Breast epithelium (tissue), 4 donors: ENCODE measurements around the gene VIPR1. TPM values are rescaled to one million over a fixed set of nuclear protein-coding genes. Genes with fewer than 3 reads are reported as not detected.

Experiments used
- DNase-seq, 2 donors: peaks; one replicate each; pipeline ENCODE4 v3.0.0-alpha.2; 2019; ENCODE audit warnings: low spot score in 2 of 2
- H3K27ac ChIP-seq, 2 donors: fragments of 200-600 bp; sonication (generic) in 1 of 2; one replicate each; pipeline ENCODE4 v1.5.1; 2016 to 2019; ENCODE audit warnings: mild to moderate bottlenecking in 1 of 2
- H3K27me3 ChIP-seq, 2 donors: fragments of 200-600 bp; sonication (generic) in 1 of 2; one replicate each; pipeline versions ENCODE4 v1.5.1 to v1.6.0; 2017 to 2019; ENCODE audit warnings: control low read depth in 1 of 2, mild to moderate bottlenecking in 1 of 2
- H3K36me3 ChIP-seq: fragments of 200-600 bp; one replicate; pipeline ENCODE4 v1.5.1; 2019
- H3K4me1 ChIP-seq, 2 donors: fragments of 200-600 bp; sonication (generic); one replicate each; pipeline ENCODE4 v1.5.1; 2016 to 2019; ENCODE audit warnings: control low read depth in 1 of 2
- H3K4me3 ChIP-seq, 3 donors: fragments of 200-600 bp; sonication (generic); 1 replicate in 2 of 3; 2 replicates in 1 of 3; pipeline ENCODE4 v1.5.1; 2016 to 2019; ENCODE audit warnings: mild to moderate bottlenecking in 3 of 3, moderate library complexity in 2 of 3
- H3K9me3 ChIP-seq, 2 donors: fragments of 200-600 bp; sonication (generic) in 1 of 2; one replicate each; pipeline ENCODE4 v1.5.1; 2016 to 2019; ENCODE audit warnings: control low read depth in 1 of 2
- CTCF ChIP-seq, 3 donors: fragments of 450-650 bp; IDR thresholded peaks; one replicate each; pipeline ENCODE4 v1.5.1; 2016 to 2017; ENCODE audit warnings: antibody characterized with exemption in 3 of 3, mild to moderate bottlenecking in 3 of 3, moderate library complexity in 3 of 3
- POLR2A ChIP-seq: fragments of 450-650 bp; IDR thresholded peaks from one replicate; pipeline ENCODE4 v1.6.1; 2016; ENCODE audit warnings: antibody characterized with exemption, mild to moderate bottlenecking, moderate library complexity
- POLR2AphosphoS5 ChIP-seq, 3 donors: sonication (generic); formaldehyde crosslinking; IDR thresholded peaks; one replicate each; pipeline ENCODE4 v1.6.1; 2017; ENCODE audit warnings: antibody characterized with exemption in 3 of 3
- intact Hi-C: fragments of 100-400 bp; cut with DNase I; formaldehyde crosslinking; loops from one replicate; pipeline ENCODE4 v1.15.1; 2023; ENCODE audit warnings: low total_unique reads
- total RNA-seq, 3 donors: library from RNA; depleted of rRNA; stranded (reverse); fragments of >200 nt; gene quantifications; one replicate each; pipeline ENCODE4 v1.1.0, GENCODE V29; 2016

Gene VIPR1
- total RNA-seq, 3 donors from 2014 or later, result 16.3 to 40.2 (median 25.2) TPM

GRCh38 chr3:42546691-42547213 lies 44.3 kb downstream of the VIPR1 start:
- Histone ChIP-seq H3K27ac (no peak overlapping the region), H3K27me3 (no peaks in the 10 kb centered on the region), H3K4me1 (no peaks in the 10 kb centered on the region), H3K36me3 (no peaks in the 10 kb centered on the region), H3K4me3 (no peak overlapping the region), H3K9me3 (no peaks in the 10 kb centered on the region)
- intact Hi-C loops, result loop anchor here (5.0 kb wide), 2 partner anchors 1349 to 1424 kb away; partner anchors contain the start of gene CTNNB1
- TF ChIP-seq CTCF (IDR thresholded peaks at IDR 0.05) (no peak), POLR2A (no peak), POLR2AphosphoS5 (IDR thresholded peaks at IDR 0.05) (no peak)
- no peak for DNase-seq

- intact Hi-C loops, result loop anchor here (5.0 kb wide), 2 partner anchors 1350 to 1425 kb away; partner anchors contain the start of gene CTNNB1
- DNase-seq, result peak; percentile 43 to 84
- H3K27ac ChIP-seq, result no peak overlapping the region
- no peaks in the 10 kb centered on the region for H3K36me3 ChIP-seq
- no peaks in the 10 kb centered on the region for H3K9me3 ChIP-seq
- no peaks in the 10 kb centered on the region for H3K27me3 ChIP-seq
- H3K4me3 ChIP-seq, result no peak overlapping the region
- no peaks in the 10 kb centered on the region for H3K4me1 ChIP-seq
- TF ChIP-seq CTCF (IDR thresholded peaks at IDR 0.05) (peak; percentile 77 to 86 (median 83)), POLR2A (no peak), POLR2AphosphoS5 (IDR thresholded peaks at IDR 0.05) (peak in 1 of 3 donors; percentile 31)
Measured at GRCh38 chr3:42547401-42547945, 45.0 kb downstream of the VIPR1 start.

- intact Hi-C loops, result loop anchor here (5.0 kb wide), 2 partner anchors 1352 to 1427 kb away; partner anchors contain the start of gene CTNNB1
- H3K9me3 ChIP-seq, result no peaks in the 10 kb centered on the region
- DNase-seq, result no peak
- no peaks in the 10 kb centered on the region for H3K36me3 ChIP-seq
- no peak for TF ChIP-seq POLR2AphosphoS5 (IDR thresholded peaks at IDR 0.05)
- no peak for TF ChIP-seq POLR2A
- TF ChIP-seq CTCF (IDR thresholded peaks at IDR 0.05), result no peak
- H3K4me1 ChIP-seq, result no peaks in the 10 kb centered on the region
- no peak overlapping the region for H3K27ac ChIP-seq
- no peaks in the 10 kb centered on the region for H3K27me3 ChIP-seq
- H3K4me3 ChIP-seq, result no peak overlapping the region
Measured at GRCh38 chr3:42549131-42549530, 46.7 kb downstream of the VIPR1 start.

- Histone ChIP-seq H3K4me3 (no peak overlapping the region), H3K27ac (no peak overlapping the region), H3K4me1 (no peaks in the 10 kb centered on the region), H3K36me3 (no peaks in the 10 kb centered on the region), H3K27me3 (no peaks in the 10 kb centered on the region), H3K9me3 (no peaks in the 10 kb centered on the region)
- intact Hi-C loops, result no loop called here
- TF ChIP-seq CTCF (IDR thresholded peaks at IDR 0.05) (no peak), POLR2AphosphoS5 (IDR thresholded peaks at IDR 0.05) (no peak), POLR2A (no peak)
- DNase-seq, result no peak
Measured at GRCh38 chr3:42550250-42550649, 47.8 kb downstream of the VIPR1 start.

- H3K4me3 ChIP-seq, result no peak overlapping the region
- DNase-seq, result no peak
- intact Hi-C loops, result no loop called here
- TF ChIP-seq CTCF (IDR thresholded peaks at IDR 0.05) (no peak), POLR2A (no peak), POLR2AphosphoS5 (IDR thresholded peaks at IDR 0.05) (no peak)
- H3K9me3 ChIP-seq, result no peaks in the 10 kb centered on the region
- no peaks in the 10 kb centered on the region for H3K36me3 ChIP-seq
- H3K4me1 ChIP-seq, result no peaks in the 10 kb centered on the region
- H3K27me3 ChIP-seq, result no peaks in the 10 kb centered on the region
- no peak overlapping the region for H3K27ac ChIP-seq
Measured at GRCh38 chr3:42552830-42553229, 50.4 kb downstream of the VIPR1 start.
